ENCODE measurements around the gene NXN.
"Not testable (repeated sequence)": the region's sequence is repeated elsewhere in the genome, so short reads cannot be mapped to it uniquely, and the experiment has no call there.

The NXN gene

GRCh38 chr17:859824-860195, 119.8 kb downstream of the NXN start:
- peaks cover 28% of the 10 kb centered on the region for H3K27me3 Mint-ChIP-seq
- H3K27ac Mint-ChIP-seq: no peak overlapping the region
- no peak for DNase-seq
- no peaks in the 10 kb centered on the region for H3K36me3 Mint-ChIP-seq
- no peak overlapping the region for H3K4me3 Mint-ChIP-seq
- H3K4me1 Mint-ChIP-seq: no peaks in the 10 kb centered on the region
- H3K9me3 Mint-ChIP-seq: no peaks in the 10 kb centered on the region
- CTCF ChIA-PET: no interaction called here

GRCh38 chr17:859061-859823, 120.3 kb downstream of the NXN start:
- H3K36me3 Mint-ChIP-seq: no peaks in the 10 kb centered on the region
- DNase-seq: no peak
- no peaks in the 10 kb centered on the region for H3K9me3 Mint-ChIP-seq
- peaks cover 22% of the 10 kb centered on the region for H3K27me3 Mint-ChIP-seq
- CTCF ChIA-PET: no interaction called here
- H3K4me1 Mint-ChIP-seq: no peaks in the 10 kb centered on the region
- H3K27ac Mint-ChIP-seq: no peak overlapping the region
- H3K4me3 Mint-ChIP-seq: no peak overlapping the region

GRCh38 chr17:856149-856548, 123.4 kb downstream of the NXN start:
- Mint-ChIP-seq H3K4me3 (no peak overlapping the region), H3K36me3 (no peaks in the 10 kb centered on the region), H3K4me1 (no peaks in the 10 kb centered on the region), H3K9me3 (no peaks in the 10 kb centered on the region), H3K27me3 (peaks cover 10% of the 10 kb centered on the region), H3K27ac (no peak overlapping the region)
- CTCF ChIA-PET: no interaction called here
- no peak for DNase-seq

GRCh38 chr17:855569-855968, 124.0 kb downstream of the NXN start:
- Mint-ChIP-seq H3K9me3 (no peaks in the 10 kb centered on the region), H3K4me1 (no peaks in the 10 kb centered on the region), H3K4me3 (no peak overlapping the region), H3K27ac (no peak overlapping the region), H3K27me3 (peaks cover 13% of the 10 kb centered on the region), H3K36me3 (no peaks in the 10 kb centered on the region)
- no peak for DNase-seq
- CTCF ChIA-PET: no interaction called here

GRCh38 chr17:852850-853249, 126.7 kb downstream of the NXN start:
- peaks cover 35% of the 10 kb centered on the region for H3K27me3 Mint-ChIP-seq
- CTCF ChIA-PET, H3K4me3 Mint-ChIP-seq, H3K4me1 Mint-ChIP-seq, DNase-seq, H3K9me3 Mint-ChIP-seq, H3K36me3 Mint-ChIP-seq, H3K27ac Mint-ChIP-seq: not testable (repeated sequence)

- H3K27ac Mint-ChIP-seq: no peak overlapping the region
- CTCF ChIA-PET: no interaction called here
- H3K27me3 Mint-ChIP-seq: peaks cover 40% of the 10 kb centered on the region
- no peaks in the 10 kb centered on the region for H3K4me1 Mint-ChIP-seq
- H3K9me3 Mint-ChIP-seq: no peaks in the 10 kb centered on the region
- no peaks in the 10 kb centered on the region for H3K36me3 Mint-ChIP-seq
- DNase-seq: no peak
- H3K4me3 Mint-ChIP-seq: no peak overlapping the region
Measured at GRCh38 chr17:852349-852748, 127.2 kb downstream of the NXN start.

- H3K9me3 Mint-ChIP-seq: no peaks in the 10 kb centered on the region
- H3K4me1 Mint-ChIP-seq: peaks cover 4% of the 10 kb centered on the region
- CTCF ChIA-PET: no interaction called here
- no peak overlapping the region for H3K4me3 Mint-ChIP-seq
- no peak overlapping the region for H3K27ac Mint-ChIP-seq
- no peak for DNase-seq
- peaks cover 44% of the 10 kb centered on the region for H3K27me3 Mint-ChIP-seq
- no peaks in the 10 kb centered on the region for H3K36me3 Mint-ChIP-seq
Measured at GRCh38 chr17:851924-852323, 127.7 kb downstream of the NXN start.

GRCh38 chr17:850851-851763, 128.5 kb downstream of the NXN start:
- no peak overlapping the region for H3K4me3 Mint-ChIP-seq
- no peak for DNase-seq
- CTCF ChIA-PET: no interaction called here
- H3K36me3 Mint-ChIP-seq: no peaks in the 10 kb centered on the region
- H3K9me3 Mint-ChIP-seq: no peaks in the 10 kb centered on the region
- H3K27me3 Mint-ChIP-seq: peaks cover 52% of the 10 kb centered on the region
- H3K4me1 Mint-ChIP-seq: peaks cover 7% of the 10 kb centered on the region
- H3K27ac Mint-ChIP-seq: no peak overlapping the region

GRCh38 chr17:850086-850850, 129.3 kb downstream of the NXN start:
- H3K9me3 Mint-ChIP-seq: no peaks in the 10 kb centered on the region
- peaks cover 61% of the 10 kb centered on the region for H3K27me3 Mint-ChIP-seq
- H3K27ac Mint-ChIP-seq: no peak overlapping the region
- DNase-seq: no peak
- H3K4me3 Mint-ChIP-seq: no peak overlapping the region
- no peaks in the 10 kb centered on the region for H3K36me3 Mint-ChIP-seq
- peaks cover 7% of the 10 kb centered on the region for H3K4me1 Mint-ChIP-seq
- CTCF ChIA-PET: no interaction called here

GRCh38 chr17:848402-848801, 131.2 kb downstream of the NXN start:
- no peak for DNase-seq
- H3K4me3 Mint-ChIP-seq: no peak overlapping the region
- H3K27ac Mint-ChIP-seq: no peak overlapping the region
- H3K27me3 Mint-ChIP-seq: peaks cover 70% of the 10 kb centered on the region
- no peaks in the 10 kb centered on the region for H3K9me3 Mint-ChIP-seq
- H3K4me1 Mint-ChIP-seq: peaks cover 7% of the 10 kb centered on the region
- CTCF ChIA-PET: no interaction called here
- no peaks in the 10 kb centered on the region for H3K36me3 Mint-ChIP-seq

GRCh38 chr17:846901-847843, 132.4 kb downstream of the NXN start:
- no peak overlapping the region for H3K4me3 Mint-ChIP-seq
- no peaks in the 10 kb centered on the region for H3K36me3 Mint-ChIP-seq
- DNase-seq: no peak
- CTCF ChIA-PET: no interaction called here
- no peaks in the 10 kb centered on the region for H3K9me3 Mint-ChIP-seq
- H3K27ac Mint-ChIP-seq: no peak overlapping the region
- H3K4me1 Mint-ChIP-seq: peaks cover 7% of the 10 kb centered on the region
- peaks cover 74% of the 10 kb centered on the region for H3K27me3 Mint-ChIP-seq

GRCh38 chr17:841313-841712, 138.3 kb downstream of the NXN start:
- peaks cover 26% of the 10 kb centered on the region for H3K27me3 Mint-ChIP-seq
- no peaks in the 10 kb centered on the region for H3K9me3 Mint-ChIP-seq
- H3K36me3 Mint-ChIP-seq: no peaks in the 10 kb centered on the region
- H3K4me1 Mint-ChIP-seq: no peaks in the 10 kb centered on the region
- CTCF ChIA-PET: no interaction called here
- no peak overlapping the region for H3K4me3 Mint-ChIP-seq
- no peak for DNase-seq
- H3K27ac Mint-ChIP-seq: no peak overlapping the region

- Mint-ChIP-seq H3K27me3 (peaks cover 10% of the 10 kb centered on the region), H3K27ac (no peak overlapping the region), H3K4me1 (no peaks in the 10 kb centered on the region), H3K36me3 (no peaks in the 10 kb centered on the region), H3K4me3 (no peak overlapping the region), H3K9me3 (no peaks in the 10 kb centered on the region)
- no peak for DNase-seq
- CTCF ChIA-PET: no interaction called here
Measured at GRCh38 chr17:838486-838885, 141.1 kb downstream of the NXN start.

GRCh38 chr17:836151-836550, 143.4 kb downstream of the NXN start:
- H3K4me1 Mint-ChIP-seq: no peaks in the 10 kb centered on the region
- H3K4me3 Mint-ChIP-seq: no peak overlapping the region
- DNase-seq: no peak
- no peak overlapping the region for H3K27ac Mint-ChIP-seq
- CTCF ChIA-PET: no interaction called here
- H3K36me3 Mint-ChIP-seq: no peaks in the 10 kb centered on the region
- no peaks in the 10 kb centered on the region for H3K9me3 Mint-ChIP-seq
- peaks cover 6% of the 10 kb centered on the region for H3K27me3 Mint-ChIP-seq

All from activated naive CD4-positive, alpha-beta T cell treated with anti-CD3 and anti-CD28 coated beads, Interleukin-2, amount 10 ng/mL, durations not matched to agents 7 days and 5 days (primary cell).